Natural killer cell (primary cell): Measurements from ENCODE around the gene TRH. TPM values are rescaled to one million over a fixed set of nuclear protein-coding genes. Genes with fewer than 3 reads are reported as not detected.

Experiments
- ATAC-seq, 3 donors: fragments of 150-1000 bp in 2 of 3; fragments of 200-7000 bp in 1 of 3; cut with Tn5 transposase; 1 replicate in 1 of 3; 2 replicates in 2 of 3; pipeline ENCODE4 v1.10.0; 2021; ENCODE audit warnings: mild to moderate bottlenecking in 2 of 3, moderate library complexity in 2 of 3
- DNase-seq, 2 donors: peaks; one replicate each; pipeline versions ENCODE4 v3.0.0 to v3.0.0-alpha.2; 2013 to 2021; ENCODE audit warnings: mixed read lengths in 1 of 2
- H3K27ac ChIP-seq: one replicate; pipeline ENCODE4 v1.5.1; 2013; ENCODE audit warnings: mild to moderate bottlenecking, low read length
- H3K27me3 ChIP-seq: one replicate; pipeline ENCODE4 v1.6.1; 2013; ENCODE audit warnings: low read length; ENCODE audit not compliant: control insufficient read depth, insufficient read depth
- H3K36me3 ChIP-seq: one replicate; pipeline ENCODE4 v1.6.1; 2013; ENCODE audit warnings: low read length; ENCODE audit not compliant: control insufficient read depth, insufficient read depth
- H3K4me1 ChIP-seq: one replicate; pipeline ENCODE4 v1.6.1; 2013; ENCODE audit warnings: low read length; ENCODE audit not compliant: control insufficient read depth, insufficient read depth
- H3K4me3 ChIP-seq: one replicate; pipeline ENCODE4 v1.5.1; 2013; ENCODE audit warnings: low read length
- H3K9me3 ChIP-seq: one replicate; pipeline ENCODE4 v1.6.1; 2013; ENCODE audit warnings: low read length; ENCODE audit not compliant: control insufficient read depth, insufficient read depth
- H3K27ac Mint-ChIP-seq, 2 donors: one replicate each; pipeline ENCODE4 v1.8.0; 2022; ENCODE audit warnings: mild to moderate bottlenecking in 2 of 2, mixed read lengths in 2 of 2, moderate library complexity in 1 of 2
- H3K27me3 Mint-ChIP-seq, 2 donors: one replicate each; pipeline ENCODE4 v1.8.0; 2022; ENCODE audit warnings: low read depth in 2 of 2, mixed read lengths in 2 of 2
- H3K36me3 Mint-ChIP-seq: one replicate; pipeline ENCODE4 v1.8.0; 2022; ENCODE audit warnings: mixed read lengths
- H3K4me1 Mint-ChIP-seq, 2 donors: one replicate each; pipeline ENCODE4 v1.8.0; 2022; ENCODE audit warnings: mixed read lengths in 2 of 2
- H3K4me3 Mint-ChIP-seq: one replicate; pipeline ENCODE4 v1.8.0; 2022; ENCODE audit warnings: mild to moderate bottlenecking, moderate library complexity, mixed read lengths
- H3K9me3 Mint-ChIP-seq, 2 donors: one replicate each; pipeline ENCODE4 v1.8.0; 2022; ENCODE audit warnings: mixed read lengths in 2 of 2
- WGBS: methylation state at CpG from one replicate; pipeline ENCODE4 v1.1.7; 2013; ENCODE audit warnings: missing lambda C conversion rate; ENCODE audit not compliant: insufficient coverage; 5-methylcytosine and 5-hydroxymethylcytosine counted together
- intact Hi-C: fragments of 100-400 bp; cut with micrococcal nuclease; formaldehyde crosslinking; loops from one replicate; pipeline ENCODE4 v1.14.2; 2022
- total RNA-seq, 4 donors: library from RNA; stranded (reverse); fragments of 120-200 nt in 1 of 4; gene quantifications; one replicate each; pipeline versions ENCODE4 v1.2.3 to v1.2.4, GENCODE V29; 2013 to 2022
- TF ChIP-seq, protein P1 (sequence below): fragments of 200-600 bp; IDR thresholded peaks from one replicate; pipeline ENCODE4 v1.8.0; 2022; ENCODE audit warnings: antibody characterized with exemption

TRH gene
- total RNA-seq, 3 donors from 2014 or later (not counting 1 experiment from before 2014, with no cell fraction given): not detected

DNA sequence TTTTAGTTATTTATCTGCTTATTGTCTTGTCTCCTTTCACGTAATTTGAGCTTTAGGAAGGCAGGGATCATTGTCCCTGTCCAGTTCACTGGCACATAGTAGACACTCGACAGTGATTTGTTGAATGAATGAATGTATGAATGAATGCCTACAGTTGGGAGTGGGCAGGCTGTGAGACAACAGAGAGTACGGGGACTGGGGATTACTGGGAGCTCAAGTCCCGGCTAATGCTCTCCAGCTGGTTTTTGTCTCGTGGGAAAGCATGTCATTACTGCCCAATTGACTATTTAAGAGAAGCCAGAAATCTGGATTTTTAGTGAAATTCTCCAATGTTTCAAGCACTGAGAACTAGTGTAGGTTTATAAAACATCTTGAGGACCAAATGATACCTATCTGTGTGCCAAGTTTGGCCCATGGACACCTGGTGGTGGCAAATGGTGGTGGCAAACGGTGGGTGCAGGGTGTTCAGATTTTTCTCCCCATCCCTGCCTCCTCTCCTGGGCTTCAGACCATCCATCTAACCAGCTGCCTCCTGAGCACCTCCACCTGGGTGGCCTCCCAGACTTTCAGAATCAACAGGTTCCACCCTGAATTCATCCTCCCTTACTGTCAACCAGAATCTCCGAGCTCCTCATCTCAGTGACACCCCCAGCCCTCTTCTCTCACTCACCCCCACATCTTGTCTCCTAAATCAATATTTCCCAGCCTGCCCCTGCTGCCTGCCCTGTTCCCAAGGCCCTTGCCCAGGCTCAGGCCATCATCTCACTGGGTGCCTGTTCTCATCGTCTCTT, 36.2 kb upstream of the TRH start:
- TF ChIP-seq, protein P1, sequence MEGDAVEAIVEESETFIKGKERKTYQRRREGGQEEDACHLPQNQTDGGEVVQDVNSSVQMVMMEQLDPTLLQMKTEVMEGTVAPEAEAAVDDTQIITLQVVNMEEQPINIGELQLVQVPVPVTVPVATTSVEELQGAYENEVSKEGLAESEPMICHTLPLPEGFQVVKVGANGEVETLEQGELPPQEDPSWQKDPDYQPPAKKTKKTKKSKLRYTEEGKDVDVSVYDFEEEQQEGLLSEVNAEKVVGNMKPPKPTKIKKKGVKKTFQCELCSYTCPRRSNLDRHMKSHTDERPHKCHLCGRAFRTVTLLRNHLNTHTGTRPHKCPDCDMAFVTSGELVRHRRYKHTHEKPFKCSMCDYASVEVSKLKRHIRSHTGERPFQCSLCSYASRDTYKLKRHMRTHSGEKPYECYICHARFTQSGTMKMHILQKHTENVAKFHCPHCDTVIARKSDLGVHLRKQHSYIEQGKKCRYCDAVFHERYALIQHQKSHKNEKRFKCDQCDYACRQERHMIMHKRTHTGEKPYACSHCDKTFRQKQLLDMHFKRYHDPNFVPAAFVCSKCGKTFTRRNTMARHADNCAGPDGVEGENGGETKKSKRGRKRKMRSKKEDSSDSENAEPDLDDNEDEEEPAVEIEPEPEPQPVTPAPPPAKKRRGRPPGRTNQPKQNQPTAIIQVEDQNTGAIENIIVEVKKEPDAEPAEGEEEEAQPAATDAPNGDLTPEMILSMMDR: no peak
- no peaks in the 10 kb centered on the region for H3K9me3 ChIP-seq
- 87% methylated on average over 5 of the region's 8 CpGs for WGBS
- Mint-ChIP-seq H3K4me1 (peaks cover 11 to 17% of the 10 kb centered on the region in 2 donors), H3K36me3 (no peaks in the 10 kb centered on the region), H3K27ac (no peak overlapping the region), H3K27me3 (peaks cover 5 to 7% of the 10 kb centered on the region in 2 donors), H3K4me3 (peak overlapping the region; percentile 14), H3K9me3 (no peaks in the 10 kb centered on the region)
- DNase-seq (no peak), ATAC-seq (no peak)
- intact Hi-C loops: loop anchor here (5.0 kb wide), 1 partner anchor 541 kb away; no protein-coding TSS in a partner anchor
- H3K27me3 ChIP-seq: no peaks in the 10 kb centered on the region
- no peak overlapping the region for H3K27ac ChIP-seq
- H3K36me3 ChIP-seq: no peaks in the 10 kb centered on the region
- no peak overlapping the region for H3K4me3 ChIP-seq
- H3K4me1 ChIP-seq: peaks cover 8% of the 10 kb centered on the region

DNA sequence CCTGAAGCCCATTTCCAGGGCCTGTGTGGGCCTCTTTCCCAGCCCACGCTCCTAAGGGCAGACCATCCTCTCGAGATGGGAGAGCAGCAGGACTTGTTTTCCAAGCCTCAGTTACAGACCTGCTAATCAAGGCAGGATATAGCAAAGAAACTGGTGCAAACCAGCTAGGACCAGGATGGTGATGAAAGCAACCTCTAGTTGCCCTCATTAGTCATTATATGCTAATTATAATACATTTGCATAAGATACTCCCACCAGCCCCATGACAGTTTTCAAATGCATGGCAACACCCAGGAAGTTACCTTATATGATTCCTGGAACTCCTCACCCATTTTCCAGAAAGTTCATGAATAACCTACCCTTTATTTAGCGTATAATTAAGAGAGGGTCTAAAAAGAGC, 34.4 kb upstream of the TRH start:
- peaks cover 4% of the 10 kb centered on the region for H3K4me1 ChIP-seq
- ATAC-seq: no peak
- Mint-ChIP-seq H3K36me3 (no peaks in the 10 kb centered on the region), H3K4me1 (peaks cover 7 to 14% of the 10 kb centered on the region in 2 donors), H3K27me3 (peaks cover 3 to 11% of the 10 kb centered on the region in 2 donors), H3K4me3 (no peak overlapping the region), H3K27ac (no peak overlapping the region), H3K9me3 (no peaks in the 10 kb centered on the region)
- TF ChIP-seq, protein P1: no peak
- no peak for DNase-seq
- H3K4me3 ChIP-seq: no peak overlapping the region
- WGBS: 62% methylated on average over 3 of the region's 3 CpGs
- H3K9me3 ChIP-seq: no peaks in the 10 kb centered on the region
- H3K36me3 ChIP-seq: no peaks in the 10 kb centered on the region
- H3K27me3 ChIP-seq: no peaks in the 10 kb centered on the region
- no peak overlapping the region for H3K27ac ChIP-seq
- intact Hi-C loops: loop anchor here (5.0 kb wide), 1 partner anchor 157 kb away; no protein-coding TSS in a partner anchor

DNA sequence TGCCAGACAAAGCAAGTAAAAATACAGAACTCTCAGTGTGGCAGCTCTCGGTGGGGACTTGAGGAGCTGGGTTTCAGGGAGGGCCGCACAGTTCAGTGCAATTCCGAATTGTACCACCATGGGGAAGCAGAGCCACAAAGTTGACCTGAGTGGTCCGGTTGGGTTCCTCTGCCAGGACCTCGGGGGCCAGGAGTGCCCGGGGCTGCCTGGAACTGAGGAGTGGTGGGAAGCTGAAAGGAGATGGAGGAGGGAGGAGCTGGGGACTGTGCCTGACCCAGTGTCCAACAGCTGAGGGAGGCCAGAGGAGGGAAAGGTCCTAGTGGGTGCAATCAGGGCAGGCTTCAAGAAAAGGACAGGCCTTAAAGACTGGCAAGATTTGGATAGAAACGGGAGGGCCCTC, 32.2 kb upstream of the TRH start:
- DNase-seq: peak; percentile 26 to 54

More for the DNA sequence above, 32.2 kb upstream of the TRH start:
- no peaks in the 10 kb centered on the region for H3K9me3 ChIP-seq
- intact Hi-C loops: loop anchor here (5.0 kb wide), 1 partner anchor 155 kb away; no protein-coding TSS in a partner anchor
- H3K27me3 ChIP-seq: no peaks in the 10 kb centered on the region
- no peaks in the 10 kb centered on the region for H3K4me1 ChIP-seq
- WGBS: 16% methylated on average over 7 of the region's 7 CpGs
- Mint-ChIP-seq H3K4me3 (no peak overlapping the region), H3K27me3 (peaks cover 5 to 13% of the 10 kb centered on the region in 2 donors), H3K4me1 (peaks cover 0 to 4% of the 10 kb centered on the region in 2 donors), H3K9me3 (no peaks in the 10 kb centered on the region), H3K27ac (no peak overlapping the region), H3K36me3 (no peaks in the 10 kb centered on the region)
- peak; percentile 64 to 83 (median 79) for ATAC-seq
- no peaks in the 10 kb centered on the region for H3K36me3 ChIP-seq
- TF ChIP-seq, protein P1: peak; percentile 33
- no peak overlapping the region for H3K27ac ChIP-seq
- no peak overlapping the region for H3K4me3 ChIP-seq
